CD4-positive, alpha-beta T cell treated with Interleukin-17A for 1 hour (primary cell): Measurements from ENCODE around the gene FAM174B.

ENCODE experiments used
- DNase-seq: peaks from one replicate; pipeline ENCODE4 v3.0.0-alpha.2; 2020

The FAM174B gene

GRCh38 chr15:92638709-92639365, 16.7 kb downstream of the FAM174B start:
- no peak for DNase-seq

- DNase-seq: no peak
Measured at GRCh38 chr15:92638291-92638708, 17.3 kb downstream of the FAM174B start.

GRCh38 chr15:92637626-92638025, 17.9 kb downstream of the FAM174B start:
- no peak for DNase-seq

- no peak for DNase-seq
Measured at GRCh38 chr15:92636908-92637481, 18.6 kb downstream of the FAM174B start.

GRCh38 chr15:92636401-92636907, 19.1 kb downstream of the FAM174B start:
- DNase-seq: no peak

GRCh38 chr15:92634671-92635201, 20.8 kb downstream of the FAM174B start:
- no peak for DNase-seq

GRCh38 chr15:92634060-92634459, 21.5 kb downstream of the FAM174B start:
- no peak for DNase-seq

- DNase-seq: no peak
Measured at GRCh38 chr15:92633418-92633817, 22.2 kb downstream of the FAM174B start.

GRCh38 chr15:92633001-92633400, 22.6 kb downstream of the FAM174B start:
- no peak for DNase-seq

GRCh38 chr15:92631721-92632120, 23.9 kb downstream of the FAM174B start:
- DNase-seq: no peak

- no peak for DNase-seq
Measured at GRCh38 chr15:92629975-92630626, 25.5 kb downstream of the FAM174B start.

GRCh38 chr15:92629276-92629974, 26.1 kb downstream of the FAM174B start:
- DNase-seq: no peak

GRCh38 chr15:92627014-92627413, 28.6 kb downstream of the FAM174B start:
- no peak for DNase-seq

- no peak for DNase-seq
Measured at GRCh38 chr15:92625251-92625980, 30.2 kb downstream of the FAM174B start.

- DNase-seq: no peak
Measured at GRCh38 chr15:92624401-92624991, 31.1 kb downstream of the FAM174B start.

GRCh38 chr15:92623435-92623834, 32.1 kb downstream of the FAM174B start:
- DNase-seq: no peak

GRCh38 chr15:92621972-92622533, 33.5 kb downstream of the FAM174B start:
- DNase-seq: no peak

GRCh38 chr15:92620991-92621390, 34.6 kb downstream of the FAM174B start:
- DNase-seq: no peak

GRCh38 chr15:92619145-92620101, 36.2 kb downstream of the FAM174B start:
- no peak for DNase-seq
